Gastroesophageal sphincter (tissue), 3 donors: ENCODE data around the gene EGR2.

Experiments used
- POLR2A ChIP-seq, 2 donors: fragments of 450-650 bp; IDR thresholded peaks; one replicate each; pipeline ENCODE4 v1.6.1; 2017; ENCODE audit warnings: antibody characterized with exemption in 2 of 2, mild to moderate bottlenecking in 2 of 2, moderate library complexity in 1 of 2
- POLR2AphosphoS5 ChIP-seq: sonication (generic); formaldehyde crosslinking; IDR thresholded peaks from one replicate; pipeline ENCODE4 v1.6.1; 2017; ENCODE audit warnings: antibody characterized with exemption
- TF ChIP-seq, protein P1 (sequence below), 4 experiments: fragments of 200-600 bp in 2 of 4; fragments of 450-650 bp in 2 of 4; sonication (generic) in 1 of 4; IDR thresholded peaks; one replicate each; pipeline ENCODE4 v1.5.1; 2017 to 2019; ENCODE audit warnings: antibody characterized with exemption in 4 of 4, mild to moderate bottlenecking in 2 of 4, moderate library complexity in 2 of 4

DNA sequence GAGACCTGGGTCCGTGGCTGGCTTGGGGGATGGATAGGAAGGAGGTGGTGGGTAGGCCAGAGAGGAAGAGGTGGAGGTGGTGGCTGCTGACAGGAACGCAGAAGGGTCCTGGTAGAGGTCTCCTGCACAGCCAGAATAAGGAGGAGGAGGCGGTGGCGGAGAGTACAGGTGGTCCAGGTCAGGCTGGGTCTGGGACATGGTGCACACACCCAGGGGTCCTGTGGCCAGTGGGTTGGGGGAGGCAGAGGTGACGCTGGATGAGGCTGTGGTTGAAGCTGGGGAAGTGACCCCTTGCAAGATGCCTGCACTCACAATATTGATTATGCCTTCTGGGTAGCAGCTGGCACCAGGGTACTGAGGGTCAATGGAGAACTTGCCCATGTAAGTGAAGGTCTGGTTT is 2.2 kb downstream of the EGR2 start:
- TF ChIP-seq, protein P1, sequence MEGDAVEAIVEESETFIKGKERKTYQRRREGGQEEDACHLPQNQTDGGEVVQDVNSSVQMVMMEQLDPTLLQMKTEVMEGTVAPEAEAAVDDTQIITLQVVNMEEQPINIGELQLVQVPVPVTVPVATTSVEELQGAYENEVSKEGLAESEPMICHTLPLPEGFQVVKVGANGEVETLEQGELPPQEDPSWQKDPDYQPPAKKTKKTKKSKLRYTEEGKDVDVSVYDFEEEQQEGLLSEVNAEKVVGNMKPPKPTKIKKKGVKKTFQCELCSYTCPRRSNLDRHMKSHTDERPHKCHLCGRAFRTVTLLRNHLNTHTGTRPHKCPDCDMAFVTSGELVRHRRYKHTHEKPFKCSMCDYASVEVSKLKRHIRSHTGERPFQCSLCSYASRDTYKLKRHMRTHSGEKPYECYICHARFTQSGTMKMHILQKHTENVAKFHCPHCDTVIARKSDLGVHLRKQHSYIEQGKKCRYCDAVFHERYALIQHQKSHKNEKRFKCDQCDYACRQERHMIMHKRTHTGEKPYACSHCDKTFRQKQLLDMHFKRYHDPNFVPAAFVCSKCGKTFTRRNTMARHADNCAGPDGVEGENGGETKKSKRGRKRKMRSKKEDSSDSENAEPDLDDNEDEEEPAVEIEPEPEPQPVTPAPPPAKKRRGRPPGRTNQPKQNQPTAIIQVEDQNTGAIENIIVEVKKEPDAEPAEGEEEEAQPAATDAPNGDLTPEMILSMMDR (IDR thresholded peaks at IDR 0.05): no peak
- TF ChIP-seq POLR2AphosphoS5 (no peak), POLR2A (IDR thresholded peaks at IDR 0.05) (no peak)
